BJ (cell line): ENCODE measurements around the gene SNX22. TPM values are rescaled to one million over a fixed set of nuclear protein-coding genes. Genes with fewer than 3 reads are reported as not detected.

Experiments
- CTCF ChIA-PET: fragments of 350-600 bp; formaldehyde crosslinking; extraction: SDS; loops from one replicate; lab custom pipeline; 2021; ENCODE audit warnings: antibody characterized with exemption, inconsistent platforms; lab: Yijun Ruan, JAX
- POLR2A ChIA-PET: fragments of 300-600 bp; sonication (Branson Sonifier 250); formaldehyde crosslinking; extraction: SDS; loops from one replicate; lab custom pipeline; 2021; ENCODE audit warnings: antibody characterized with exemption; lab: Charles Lee
- DNase-seq: peaks from one replicate; pipeline ENCODE4 v3.0.0-alpha.2; 2011; ENCODE audit warnings: low read depth
- H3K27me3 ChIP-seq: 2 replicates; pipeline ENCODE4 v1.6.0; 2011; ENCODE audit warnings: low read length; ENCODE audit not compliant: control insufficient read depth, insufficient read depth
- H3K36me3 ChIP-seq: 2 replicates; pipeline ENCODE4 v1.5.1; 2011; ENCODE audit warnings: low read length; ENCODE audit not compliant: control insufficient read depth, insufficient read depth
- H3K4me3 ChIP-seq: 2 replicates; pipeline ENCODE4 v1.5.1; 2011; ENCODE audit warnings: low read depth, mild to moderate bottlenecking, control low read depth, low read length
- polyA plus RNA-seq: library from polyadenylated mRNA; depleted of rRNA; stranded (reverse); fragments of >200 nt; gene quantifications from 2 replicates; pipeline ENCODE4 v1.2.3, GENCODE V29; 2011
- TF ChIP-seq, protein P1 (sequence below): IDR thresholded peaks from 2 replicates; pipeline ENCODE4 v1.5.1; 2011; ENCODE audit warnings: low read depth, mild to moderate bottlenecking, control low read depth, inconsistent platforms, low read length, moderate library complexity; ENCODE audit not compliant: insufficient read depth

Gene SNX22
- polyA plus RNA-seq, 1 experiment, result 0.04 TPM

DNA sequence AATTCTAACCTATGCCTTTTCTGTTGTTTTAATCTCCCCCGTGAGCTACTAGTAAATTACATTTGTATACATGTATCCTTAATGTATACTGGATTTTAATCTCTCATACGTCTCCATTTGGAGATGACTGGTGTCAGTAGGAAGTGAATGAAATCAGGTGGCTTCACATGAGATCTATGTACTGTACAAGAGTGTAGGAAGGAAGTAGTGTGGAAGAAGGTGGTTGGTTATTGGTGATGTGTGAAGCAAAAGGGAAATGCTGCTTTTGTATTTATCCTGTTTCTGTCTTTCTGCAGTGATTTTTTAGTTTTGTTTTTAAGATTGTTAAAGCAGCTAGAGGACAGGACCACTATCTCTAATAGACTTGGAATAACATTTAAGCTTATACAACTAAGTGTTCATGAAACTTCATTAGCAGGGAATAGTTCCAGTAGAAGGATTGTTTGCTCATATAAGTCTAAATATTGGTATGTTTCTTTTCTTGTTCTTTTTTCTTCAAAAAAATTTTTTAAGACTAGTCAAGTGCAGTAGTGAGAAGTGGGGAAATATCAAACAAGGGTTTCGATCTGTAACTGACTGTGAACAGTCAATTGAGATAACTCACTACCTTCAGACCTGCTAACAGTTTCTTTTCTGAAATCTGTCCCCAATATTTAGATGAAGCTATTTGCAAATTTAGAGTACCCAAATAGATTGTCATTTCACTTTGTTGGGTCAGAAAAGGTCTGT is 40.4 kb upstream of the SNX22 start:
- TF ChIP-seq, protein P1, sequence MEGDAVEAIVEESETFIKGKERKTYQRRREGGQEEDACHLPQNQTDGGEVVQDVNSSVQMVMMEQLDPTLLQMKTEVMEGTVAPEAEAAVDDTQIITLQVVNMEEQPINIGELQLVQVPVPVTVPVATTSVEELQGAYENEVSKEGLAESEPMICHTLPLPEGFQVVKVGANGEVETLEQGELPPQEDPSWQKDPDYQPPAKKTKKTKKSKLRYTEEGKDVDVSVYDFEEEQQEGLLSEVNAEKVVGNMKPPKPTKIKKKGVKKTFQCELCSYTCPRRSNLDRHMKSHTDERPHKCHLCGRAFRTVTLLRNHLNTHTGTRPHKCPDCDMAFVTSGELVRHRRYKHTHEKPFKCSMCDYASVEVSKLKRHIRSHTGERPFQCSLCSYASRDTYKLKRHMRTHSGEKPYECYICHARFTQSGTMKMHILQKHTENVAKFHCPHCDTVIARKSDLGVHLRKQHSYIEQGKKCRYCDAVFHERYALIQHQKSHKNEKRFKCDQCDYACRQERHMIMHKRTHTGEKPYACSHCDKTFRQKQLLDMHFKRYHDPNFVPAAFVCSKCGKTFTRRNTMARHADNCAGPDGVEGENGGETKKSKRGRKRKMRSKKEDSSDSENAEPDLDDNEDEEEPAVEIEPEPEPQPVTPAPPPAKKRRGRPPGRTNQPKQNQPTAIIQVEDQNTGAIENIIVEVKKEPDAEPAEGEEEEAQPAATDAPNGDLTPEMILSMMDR, result no peak
- DNase-seq, result no peak
- peaks cover under 1% of the 10 kb centered on the region for H3K36me3 ChIP-seq
- no peaks in the 10 kb centered on the region for H3K27me3 ChIP-seq
- ChIA-PET CTCF (interaction anchor here (1.2 to 1.5 kb wide), 2 partner anchors 9 to 12 kb away, joined by 3 to 6 read pairs; no protein-coding TSS in a partner anchor), POLR2A (no interaction called here)
- H3K4me3 ChIP-seq, result no peak overlapping the region

DNA sequence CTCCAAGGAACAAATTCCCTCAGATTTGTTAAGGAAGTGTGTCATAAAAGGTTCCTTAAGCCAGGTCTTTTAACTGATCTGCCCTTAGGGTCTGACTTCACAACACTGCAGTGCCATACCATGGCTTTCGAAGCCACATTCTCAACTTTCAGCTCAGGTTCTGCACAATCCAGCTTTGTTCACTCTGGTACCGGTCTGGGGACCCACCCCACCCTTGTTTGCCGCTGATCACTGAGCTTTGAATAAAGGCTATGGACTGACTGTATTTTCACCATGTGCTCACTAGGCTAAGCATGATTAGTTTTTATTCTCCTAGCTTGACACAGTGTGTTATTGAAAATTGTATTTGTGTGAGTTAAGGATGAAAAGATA is 39.9 kb upstream of the SNX22 start:
- CTCF ChIA-PET, result interaction anchor here (0.8 to 1.5 kb wide), 2 partner anchors 9 to 34 kb away, joined by 3 to 6 read pairs; no protein-coding TSS in a partner anchor

DNA sequence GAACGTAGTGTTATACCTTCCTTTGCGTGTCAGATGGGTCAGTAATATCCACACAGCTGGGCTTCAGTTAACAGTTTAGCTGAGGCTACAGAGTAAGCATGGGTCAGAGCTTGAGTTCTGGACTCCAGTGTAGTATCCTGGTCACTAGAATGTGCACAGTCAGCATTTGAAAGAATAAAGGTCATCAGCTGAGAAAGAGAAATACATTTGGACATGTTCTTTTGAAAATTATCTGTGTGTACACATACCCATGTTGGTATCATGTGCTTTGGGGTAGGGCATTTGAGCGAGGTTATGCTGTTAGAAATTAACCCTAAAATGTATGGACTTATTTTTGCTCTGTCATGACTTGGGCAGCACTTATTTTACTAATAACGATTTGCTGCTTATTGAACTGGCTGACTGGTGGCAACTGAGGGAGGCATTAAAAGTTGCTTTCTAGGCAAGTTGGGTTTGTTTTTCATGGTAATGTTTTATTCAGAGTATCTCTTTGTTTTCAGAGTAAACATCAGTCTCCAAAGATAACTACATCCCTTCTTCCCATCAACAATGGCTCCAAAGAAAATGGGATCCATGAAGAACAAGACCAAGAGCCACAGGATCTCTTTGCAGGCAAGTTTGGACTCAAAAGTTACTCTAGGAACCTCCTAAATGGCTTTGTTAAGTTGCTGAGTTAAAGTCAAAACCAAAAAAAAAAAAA is 39.3 kb upstream of the SNX22 start:
- H3K27me3 ChIP-seq, result no peaks in the 10 kb centered on the region
- POLR2A ChIA-PET, result no interaction called here
- no peak for DNase-seq
- TF ChIP-seq, protein P1, result no peak
- H3K36me3 ChIP-seq, result peaks cover 1% of the 10 kb centered on the region
- CTCF ChIA-PET, result interaction anchor here (0.8 to 1.5 kb wide), 2 partner anchors 10 to 34 kb away, joined by 3 to 6 read pairs; no protein-coding TSS in a partner anchor
- no peak overlapping the region for H3K4me3 ChIP-seq

More for the DNA sequence above, 39.9 kb upstream of the SNX22 start:
- no peak for DNase-seq
- POLR2A ChIA-PET, result no interaction called here
- peaks cover 1% of the 10 kb centered on the region for H3K36me3 ChIP-seq
- no peak overlapping the region for H3K4me3 ChIP-seq
- TF ChIP-seq, protein P1, result no peak
- no peaks in the 10 kb centered on the region for H3K27me3 ChIP-seq

- Histone ChIP-seq H3K27me3 (no peaks in the 10 kb centered on the region), H3K4me3 (no peak overlapping the region), H3K36me3 (peaks cover 1% of the 10 kb centered on the region)
- DNase-seq, result no peak
- ChIA-PET POLR2A (no interaction called here), CTCF (interaction anchor here (1.1 kb wide), 1 partner anchor 14 kb away, joined by 4 read pairs; no protein-coding TSS in a partner anchor)
- TF ChIP-seq, protein P1, result no peak
These were observed 38.6 kb upstream of the SNX22 start for GRCh38 chr15:64112904-64113303.
